Nephron (organoid): Measurements from ENCODE around the gene SLCO2A1.

Experiments
- H3K27ac Mint-ChIP-seq, 3 experiments: 2 replicates each; pipeline ENCODE4 v1.8.0; 2020; ENCODE audit warnings: mixed read lengths in 3 of 3, mild to moderate bottlenecking in 2 of 3, moderate library complexity in 1 of 3
- H3K27me3 Mint-ChIP-seq: 2 replicates; pipeline ENCODE4 v1.8.0; 2021; ENCODE audit warnings: low read depth, mild to moderate bottlenecking, moderate library complexity, mixed read lengths
- H3K36me3 Mint-ChIP-seq: 2 replicates; pipeline ENCODE4 v1.8.0; 2020; ENCODE audit warnings: low read depth, mixed read lengths
- H3K4me1 Mint-ChIP-seq: 2 replicates; pipeline ENCODE4 v1.8.0; 2020; ENCODE audit warnings: mixed read lengths
- H3K4me3 Mint-ChIP-seq, 3 experiments: 2 replicates each; pipeline ENCODE4 v1.8.0; 2020; ENCODE audit warnings: mild to moderate bottlenecking in 3 of 3, mixed read lengths in 3 of 3, moderate library complexity in 2 of 3
- H3K9me3 Mint-ChIP-seq: 2 replicates; pipeline ENCODE4 v1.8.0; 2020; ENCODE audit warnings: mixed read lengths
- TF ChIP-seq, protein P1 (sequence below), 3 experiments: fragments of 200-600 bp; sonication (generic); IDR thresholded peaks; one replicate each; pipeline ENCODE4 v1.5.0; 2021; ENCODE audit warnings: antibody characterized with exemption in 3 of 3; ENCODE audit not compliant: unreplicated experiment in 3 of 3

Gene SLCO2A1

DNA sequence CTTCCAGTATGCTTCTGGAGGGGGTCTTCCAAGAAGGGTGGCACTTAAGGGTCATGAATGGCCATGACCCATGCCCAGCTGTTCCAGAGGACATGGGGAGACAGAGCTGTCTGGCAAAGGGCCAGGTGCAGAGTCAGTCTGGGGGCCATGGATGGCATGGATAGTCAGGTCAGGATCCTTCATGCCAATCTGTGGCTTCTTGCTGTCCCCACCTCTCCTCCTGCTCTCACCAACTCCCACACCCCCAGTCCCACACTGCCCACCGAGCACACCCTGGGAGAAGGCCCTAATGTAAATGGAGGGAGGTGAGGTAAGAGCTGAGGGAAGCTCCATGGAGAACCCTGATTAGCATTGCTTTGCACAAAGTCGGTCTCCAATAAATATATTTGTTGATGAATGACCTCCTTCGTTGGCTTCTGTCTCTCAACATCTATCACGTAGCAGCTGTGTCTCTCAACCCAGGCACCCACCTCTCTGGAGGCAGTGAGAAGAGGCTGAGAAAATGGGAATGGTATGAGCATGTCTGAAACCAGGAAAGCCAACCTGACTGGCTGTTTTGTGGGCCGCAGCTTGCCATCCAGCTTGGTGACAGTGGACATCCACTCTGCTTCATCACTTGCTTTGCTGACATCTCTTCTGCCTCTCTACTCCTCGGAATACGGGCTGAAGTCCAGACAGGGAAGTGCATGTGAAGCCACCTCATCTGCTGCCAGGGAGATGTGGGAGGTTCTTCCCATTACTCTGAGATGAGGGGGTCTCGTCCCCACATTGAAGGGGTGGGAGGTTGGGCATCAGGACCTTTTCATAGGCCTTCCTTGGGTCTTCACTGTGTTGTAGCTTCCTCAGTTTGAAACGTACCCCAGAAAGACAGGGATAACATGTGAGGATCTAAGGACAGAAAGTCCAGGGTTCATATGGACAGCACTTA, 96.4 kb downstream of the SLCO2A1 start:
- TF ChIP-seq, protein P1, sequence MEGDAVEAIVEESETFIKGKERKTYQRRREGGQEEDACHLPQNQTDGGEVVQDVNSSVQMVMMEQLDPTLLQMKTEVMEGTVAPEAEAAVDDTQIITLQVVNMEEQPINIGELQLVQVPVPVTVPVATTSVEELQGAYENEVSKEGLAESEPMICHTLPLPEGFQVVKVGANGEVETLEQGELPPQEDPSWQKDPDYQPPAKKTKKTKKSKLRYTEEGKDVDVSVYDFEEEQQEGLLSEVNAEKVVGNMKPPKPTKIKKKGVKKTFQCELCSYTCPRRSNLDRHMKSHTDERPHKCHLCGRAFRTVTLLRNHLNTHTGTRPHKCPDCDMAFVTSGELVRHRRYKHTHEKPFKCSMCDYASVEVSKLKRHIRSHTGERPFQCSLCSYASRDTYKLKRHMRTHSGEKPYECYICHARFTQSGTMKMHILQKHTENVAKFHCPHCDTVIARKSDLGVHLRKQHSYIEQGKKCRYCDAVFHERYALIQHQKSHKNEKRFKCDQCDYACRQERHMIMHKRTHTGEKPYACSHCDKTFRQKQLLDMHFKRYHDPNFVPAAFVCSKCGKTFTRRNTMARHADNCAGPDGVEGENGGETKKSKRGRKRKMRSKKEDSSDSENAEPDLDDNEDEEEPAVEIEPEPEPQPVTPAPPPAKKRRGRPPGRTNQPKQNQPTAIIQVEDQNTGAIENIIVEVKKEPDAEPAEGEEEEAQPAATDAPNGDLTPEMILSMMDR (IDR thresholded peaks at IDR 0.05; ENCODE audit: unreplicated experiment in 3 of 3): no peak
- Mint-ChIP-seq H3K9me3 (no peaks in the 10 kb centered on the region), H3K36me3 (peaks cover 7% of the 10 kb centered on the region), H3K27me3 (peaks cover 10% of the 10 kb centered on the region), H3K4me3 (no peak overlapping the region), H3K27ac (no peak overlapping the region), H3K4me1 (peaks cover 15% of the 10 kb centered on the region)

DNA sequence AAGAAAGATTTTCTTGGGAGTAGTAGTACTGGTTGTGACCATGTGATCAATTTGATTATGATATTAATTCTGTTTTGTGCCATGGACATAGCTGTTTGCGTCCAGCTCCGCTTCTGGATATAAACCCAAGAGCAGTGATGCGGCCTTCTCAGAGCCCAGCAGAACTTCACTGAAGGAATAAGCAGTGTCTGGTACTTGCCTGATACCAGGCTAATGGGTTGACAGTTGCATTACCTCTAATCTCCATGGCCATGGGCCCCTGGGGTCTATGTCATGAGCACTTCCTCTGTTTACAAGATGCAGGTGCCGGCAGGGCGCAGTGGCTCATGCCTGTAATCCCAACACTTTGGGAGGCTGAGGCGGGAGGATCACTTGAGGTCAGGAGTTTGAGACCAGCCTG, 97.7 kb downstream of the SLCO2A1 start:
- no peak overlapping the region for H3K27ac Mint-ChIP-seq

DNA sequence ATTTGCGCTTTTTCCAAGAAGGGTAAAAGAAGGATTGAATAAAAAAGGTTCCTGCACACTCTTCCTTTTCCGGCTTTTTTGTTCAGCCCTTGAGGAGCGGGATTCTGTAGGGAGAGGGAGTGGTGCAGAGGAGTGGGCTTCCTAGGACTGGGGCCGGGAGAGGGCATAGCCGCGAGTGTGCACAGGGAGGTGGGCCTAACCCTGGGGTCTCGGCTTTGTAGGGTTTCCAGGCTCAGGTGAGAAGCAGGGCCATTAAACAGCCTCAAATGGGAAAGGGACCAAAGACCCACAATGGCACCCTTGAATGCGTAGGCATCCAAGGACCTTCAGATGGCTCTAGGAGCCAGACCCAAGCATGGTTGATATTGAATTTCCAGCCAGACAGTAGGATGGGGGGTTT, 98.6 kb downstream of the SLCO2A1 start:
- Mint-ChIP-seq H3K4me1 (peaks cover 6% of the 10 kb centered on the region), H3K27me3 (peaks cover 17% of the 10 kb centered on the region), H3K4me3 (no peak overlapping the region), H3K9me3 (no peaks in the 10 kb centered on the region), H3K36me3 (peaks cover 7% of the 10 kb centered on the region), H3K27ac (no peak overlapping the region)
- TF ChIP-seq, protein P1 (IDR thresholded peaks at IDR 0.05; ENCODE audit: unreplicated experiment in 3 of 3): no peak

More for the DNA sequence above, 97.7 kb downstream of the SLCO2A1 start:
- peaks cover 7% of the 10 kb centered on the region for H3K36me3 Mint-ChIP-seq
- no peaks in the 10 kb centered on the region for H3K9me3 Mint-ChIP-seq
- TF ChIP-seq, protein P1 (IDR thresholded peaks at IDR 0.05; ENCODE audit: unreplicated experiment in 3 of 3): no peak
- H3K4me3 Mint-ChIP-seq: no peak overlapping the region
- peaks cover 16% of the 10 kb centered on the region for H3K27me3 Mint-ChIP-seq
- peaks cover 12% of the 10 kb centered on the region for H3K4me1 Mint-ChIP-seq

DNA sequence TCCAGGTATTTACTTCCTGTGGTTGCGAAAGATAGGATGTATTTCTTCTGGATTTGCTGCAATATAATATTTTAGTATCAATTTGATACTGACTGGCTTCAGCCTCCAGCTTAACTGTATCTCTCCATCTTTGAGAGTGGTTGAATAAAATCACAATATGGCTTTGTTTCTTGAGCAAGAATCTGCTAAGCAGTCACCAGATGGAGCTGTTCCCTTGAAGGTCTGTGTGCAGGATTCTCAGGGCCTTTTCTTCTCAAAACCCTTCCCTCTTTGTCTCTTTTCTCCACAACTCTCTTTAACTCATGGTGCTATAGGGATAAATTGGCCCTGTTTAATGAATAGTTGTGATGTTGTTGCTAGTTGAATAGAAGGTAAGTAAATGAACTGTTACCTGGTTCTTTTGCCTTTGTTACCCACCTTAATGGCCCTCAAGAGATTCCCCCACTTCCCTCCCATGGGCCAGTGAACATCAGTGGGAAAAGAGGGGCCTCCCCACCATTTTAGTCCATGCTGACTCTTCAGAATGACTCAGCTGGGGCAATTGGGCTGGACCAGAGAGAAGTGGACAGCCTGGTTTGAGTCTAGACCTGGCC, 99.3 kb downstream of the SLCO2A1 start:
- Mint-ChIP-seq H3K27ac (peak overlapping the region in 2 of 3 experiments; percentile 22 to 59), H3K9me3 (no peaks in the 10 kb centered on the region), H3K36me3 (peaks cover 7% of the 10 kb centered on the region), H3K27me3 (peaks cover 24% of the 10 kb centered on the region), H3K4me1 (peaks cover 6% of the 10 kb centered on the region), H3K4me3 (peak overlapping the region; percentile 41 to 63 (median 54))
- TF ChIP-seq, protein P1 (IDR thresholded peaks at IDR 0.05; ENCODE audit: unreplicated experiment in 3 of 3): peak; percentile 66 to 80 (median 73)

DNA sequence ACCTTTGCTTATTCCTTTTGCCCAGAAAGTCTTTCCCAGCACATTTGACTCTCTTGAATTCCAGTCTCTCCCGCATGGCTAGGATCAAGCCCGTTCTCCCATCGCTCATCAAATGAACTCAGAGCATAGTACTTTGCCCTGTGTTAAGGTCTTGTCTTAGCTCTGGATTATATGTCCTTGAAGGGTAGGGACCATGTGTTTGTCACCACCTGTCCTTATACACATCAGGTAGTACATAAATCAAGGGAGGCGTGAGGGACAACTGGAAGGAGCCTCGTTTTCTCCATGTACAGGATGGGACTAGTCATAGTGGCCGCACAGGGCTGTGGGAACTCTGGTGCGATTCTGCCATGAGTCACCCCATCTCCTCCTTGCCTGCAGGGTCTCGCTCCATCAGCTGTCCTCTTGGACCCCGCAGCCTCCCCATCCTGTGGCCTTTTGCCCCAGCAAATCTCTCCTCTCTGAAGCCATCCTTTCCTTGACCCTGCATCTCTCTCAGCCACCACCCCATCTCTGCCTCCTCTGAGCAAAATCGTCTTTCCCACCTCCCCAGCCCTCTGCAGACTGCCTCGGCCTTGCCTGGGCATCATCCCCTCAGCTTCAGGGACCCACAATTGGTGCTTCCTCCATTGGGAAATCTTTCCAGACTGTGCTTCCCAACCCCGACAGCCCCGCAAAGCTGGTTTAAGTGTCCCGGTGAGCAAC, 100.7 kb downstream of the SLCO2A1 start:
- TF ChIP-seq, protein P1 (IDR thresholded peaks at IDR 0.05; ENCODE audit: unreplicated experiment in 3 of 3): no peak
- H3K4me3 Mint-ChIP-seq: peak overlapping the region; percentile 52 to 76 (median 71)

More for the DNA sequence above, 100.7 kb downstream of the SLCO2A1 start:
- H3K36me3 Mint-ChIP-seq: peaks cover 7% of the 10 kb centered on the region
- H3K27me3 Mint-ChIP-seq: peaks cover 32% of the 10 kb centered on the region
- H3K4me1 Mint-ChIP-seq: peaks cover 6% of the 10 kb centered on the region
- H3K27ac Mint-ChIP-seq: peak overlapping the region in 2 of 3 experiments; percentile 30 to 54
- H3K9me3 Mint-ChIP-seq: no peaks in the 10 kb centered on the region
